ENCODE measurements around the gene SPEG.

GRCh38 chr2:219448776-219449341 is 14.2 kb downstream of the SPEG start:
- TF ChIP-seq CTCF (IDR thresholded peaks at IDR 0.05; ENCODE audit: insufficient read depth, low read length) (no peak), POLR2AphosphoS5 (IDR thresholded peaks at IDR 0.05; ENCODE audit: low read depth) (no peak), REST (IDR thresholded peaks at IDR 0.05; ENCODE audit: insufficient replicate concordance, low read depth) (no peak), GABPA (IDR thresholded peaks at IDR 0.05; ENCODE audit: low read depth) (no peak)
